HepG2 (cell line): ENCODE measurements around the gene TLCD1. TPM values are rescaled to one million over a fixed set of nuclear protein-coding genes. Genes with fewer than 3 reads are reported as not detected.

Experiments
- CHCHD3 ChIP-seq: sonication (generic); formaldehyde crosslinking; IDR thresholded peaks from 2 replicates; pipeline ENCODE4 v1.8.0; 2022; ENCODE audit warnings: mild to moderate bottlenecking, missing genetic modification reagents, moderate library complexity
- ERF ChIP-seq: IDR thresholded peaks from 2 replicates; pipeline ENCODE4 v1.6.1; 2018; ENCODE audit warnings: missing biosample characterization, missing genetic modification reagents
- EZH2 ChIP-seq: conservative IDR thresholded peaks from 2 replicates; pipeline ENCODE4 v1.6.1; 2012; ENCODE audit warnings: mild to moderate bottlenecking, low read depth, low read length, moderate library complexity
- GABPA ChIP-seq, 2 experiments: IDR thresholded peaks; 2 replicates each; pipeline ENCODE4 v1.6.1; 2011 to 2016; ENCODE audit warnings: low read depth in 2 of 2, low read length in 1 of 2, missing biosample characterization in 1 of 2, missing genetic modification characterization in 1 of 2
- HOXA3 ChIP-seq: sonication (generic); formaldehyde crosslinking; IDR thresholded peaks from 2 replicates; pipeline ENCODE4 v1.5.0; 2020; ENCODE audit warnings: missing genetic modification reagents
- IKZF4 ChIP-seq: sonication (generic); formaldehyde crosslinking; IDR thresholded peaks from 2 replicates; pipeline ENCODE4 v1.5.1; 2020; ENCODE audit warnings: borderline replicate concordance, mild to moderate bottlenecking, low read depth, missing genetic modification reagents; ENCODE audit errors: not compliant biosample characterization
- MBD4 ChIP-seq: IDR thresholded peaks from 2 replicates; pipeline ENCODE4 v1.6.1; 2012; ENCODE audit warnings: low read length, inconsistent platforms, borderline replicate concordance
- MEF2D ChIP-seq: sonication (generic); formaldehyde crosslinking; IDR thresholded peaks from 2 replicates; pipeline ENCODE4 v1.5.1; 2020; ENCODE audit warnings: mild to moderate bottlenecking, missing genetic modification reagents
- MYNN ChIP-seq: sonication (generic); formaldehyde crosslinking; IDR thresholded peaks from 2 replicates; pipeline ENCODE4 v1.4.0; 2020; ENCODE audit warnings: mild to moderate bottlenecking, low read depth, missing genetic modification reagents
- RAD21 ChIP-seq: fragments of 450-650 bp; formaldehyde crosslinking; IDR thresholded peaks from 2 replicates; pipeline ENCODE4 v1.5.0; 2020; ENCODE audit warnings: mild to moderate bottlenecking
- RFXANK ChIP-seq: IDR thresholded peaks from 2 replicates; pipeline ENCODE4 v1.6.1; 2016
- SNAPC2 ChIP-seq: sonication (generic); formaldehyde crosslinking; IDR thresholded peaks from 2 replicates; pipeline ENCODE4 v1.8.1; 2022; ENCODE audit warnings: mild to moderate bottlenecking, missing genetic modification reagents
- YEATS4 ChIP-seq: sonication (generic); formaldehyde crosslinking; IDR thresholded peaks from 2 replicates; pipeline ENCODE4 v1.4.0; 2020; ENCODE audit warnings: missing genetic modification reagents, borderline replicate concordance
- ZFY ChIP-seq: sonication (generic); formaldehyde crosslinking; IDR thresholded peaks from 2 replicates; pipeline ENCODE4 v1.4.0; 2020; ENCODE audit warnings: missing genetic modification reagents
- ZNF207 ChIP-seq: fragments of 450-650 bp; IDR thresholded peaks from 2 replicates; pipeline ENCODE4 v1.6.1; 2016; ENCODE audit warnings: antibody characterized with exemption, borderline replicate concordance
- ZNF230 ChIP-seq: sonication (generic); formaldehyde crosslinking; IDR thresholded peaks from 2 replicates; pipeline ENCODE4 v1.4.0; 2020; ENCODE audit warnings: mild to moderate bottlenecking, missing genetic modification reagents
- ZNF232 ChIP-seq: sonication (generic); formaldehyde crosslinking; IDR thresholded peaks from 2 replicates; pipeline ENCODE4 v1.4.0; 2020; ENCODE audit warnings: missing genetic modification reagents, borderline replicate concordance
- ZNF431 ChIP-seq: sonication (generic); formaldehyde crosslinking; IDR thresholded peaks from 2 replicates; pipeline ENCODE4 v1.9.0; 2022; ENCODE audit warnings: missing genetic modification reagents, low read depth, mild to moderate bottlenecking, borderline replicate concordance
- ZNF644 ChIP-seq: IDR thresholded peaks from 2 replicates; pipeline ENCODE4 v1.6.1; 2016; ENCODE audit warnings: low read depth
- ZNF777 ChIP-seq: sonication (generic); formaldehyde crosslinking; IDR thresholded peaks from 2 replicates; pipeline ENCODE4 v1.4.0; 2020; ENCODE audit warnings: missing genetic modification reagents
- ZNF839 ChIP-seq: sonication (generic); formaldehyde crosslinking; IDR thresholded peaks from 2 replicates; pipeline ENCODE4 v1.4.0; 2020; ENCODE audit warnings: missing genetic modification reagents, mild to moderate bottlenecking, borderline replicate concordance
- ZNF878 ChIP-seq: sonication (generic); formaldehyde crosslinking; IDR thresholded peaks from 2 replicates; pipeline ENCODE4 v1.8.1; 2023; ENCODE audit warnings: mild to moderate bottlenecking, missing genetic modification reagents, moderate library complexity
- ZSCAN9 ChIP-seq: IDR thresholded peaks from 2 replicates; pipeline ENCODE4 v1.6.1; 2016; ENCODE audit warnings: borderline replicate concordance
- polyA plus RNA-seq, 8 experiments: library from polyadenylated mRNA; depleted of rRNA in 3 of 8; stranded (reverse) in 7 of 8; unstranded in 1 of 8; fragments of >200 nt; fragmentation: Illumina TruSeq in 4 of 8; extraction: Trizol in 4 of 8; gene quantifications; 2 replicates each; pipeline versions ENCODE4 v1.2.1 to v1.2.3, GENCODE V29; 2011 to 2016; ENCODE audit warnings: low read depth in 4 of 8, missing spikeins in 1 of 8, mixed read lengths in 1 of 8; ENCODE audit not compliant: insufficient read depth in 1 of 8
- total RNA-seq, 5 experiments: library from RNA; depleted of rRNA; stranded (reverse); fragments of >200 nt; fragmentation: Illumina TruSeq; extraction: Trizol; gene quantifications; 2 replicates each; pipeline ENCODE4 v1.2.3, GENCODE V29; 2016; ENCODE audit warnings: low read depth in 1 of 5
- TF ChIP-seq, protein P1 (sequence below): sonication (generic); formaldehyde crosslinking; IDR thresholded peaks from 2 replicates; pipeline ENCODE4 v1.5.0; 2020; ENCODE audit warnings: mild to moderate bottlenecking, missing genetic modification reagents, moderate library complexity
- TF ChIP-seq, protein P2 (sequence below): sonication (generic); formaldehyde crosslinking; IDR thresholded peaks from 2 replicates; pipeline ENCODE4 v1.4.0; 2020; ENCODE audit warnings: missing genetic modification reagents, borderline replicate concordance
- TF ChIP-seq, protein P3 (sequence below): IDR thresholded peaks from 2 replicates; pipeline ENCODE4 v1.6.1; 2016; ENCODE audit warnings: control low read depth
- TF ChIP-seq, protein P4 (sequence below): sonication (generic); formaldehyde crosslinking; IDR thresholded peaks from 2 replicates; pipeline ENCODE4 v1.5.0; 2020; ENCODE audit warnings: missing genetic modification reagents, mild to moderate bottlenecking, borderline replicate concordance

TLCD1 gene
- total and polyA plus RNA-seq, 2 of the 13 experiments (the other 11 are each of a cell fraction or from before 2014, with no cell fraction given), result 14.9 to 19.6 TPM

DNA sequence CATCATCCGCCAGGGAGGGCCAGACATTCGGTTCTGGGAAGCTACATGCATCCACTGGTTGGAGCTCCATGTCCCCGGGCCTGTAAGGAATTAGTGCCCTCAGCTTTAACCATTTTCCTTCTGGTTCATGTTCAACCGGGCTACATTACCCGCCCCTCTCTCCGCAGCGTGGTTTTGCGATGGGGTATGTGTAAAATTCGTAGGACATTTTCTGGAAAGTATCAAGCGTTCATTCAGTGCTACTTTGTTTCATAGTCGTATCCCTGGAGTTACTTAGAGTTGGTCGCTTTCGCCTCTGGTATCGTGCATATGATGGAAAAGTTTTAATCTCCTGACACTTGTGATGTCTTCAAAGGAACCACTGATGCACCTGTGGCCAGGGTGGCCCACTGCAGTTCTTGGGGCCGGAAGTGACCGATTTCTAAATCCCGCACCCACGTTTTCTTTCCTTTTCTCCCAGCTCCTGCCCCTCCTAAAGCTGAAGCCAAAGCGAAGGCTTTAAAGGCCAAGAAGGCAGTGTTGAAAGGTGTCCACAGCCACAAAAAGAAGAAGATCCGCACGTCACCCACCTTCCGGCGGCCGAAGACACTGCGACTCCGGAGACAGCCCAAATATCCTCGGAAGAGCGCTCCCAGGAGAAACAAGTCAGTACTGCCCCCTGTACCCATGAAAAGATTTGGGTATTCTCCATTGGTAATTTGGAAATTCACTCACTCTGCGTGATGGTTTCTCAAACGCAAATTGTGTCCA is 5.6 kb downstream of the TLCD1 start (continued):
- TF ChIP-seq MYNN (CRISPR knock-in tag), result 0 out of 2 replicates have a peak, but pooled peaks have one; percentile 18
- no peak for TF ChIP-seq ZNF878
- TF ChIP-seq ERF (CRISPR knock-in tag), result no peak
- no peak for TF ChIP-seq GABPA (IDR thresholded peaks at IDR 0.05; ENCODE audit: low read depth, low read length)
- TF ChIP-seq GABPA (CRISPR knock-in tag; IDR thresholded peaks at IDR 0.05; ENCODE audit: low read depth), result no peak
- TF ChIP-seq RAD21 (CRISPR knock-in tag), result no peak; the same call in 1 of the 2 replicates
- no peak for TF ChIP-seq RFXANK (CRISPR knock-in tag)
- TF ChIP-seq, protein P1, sequence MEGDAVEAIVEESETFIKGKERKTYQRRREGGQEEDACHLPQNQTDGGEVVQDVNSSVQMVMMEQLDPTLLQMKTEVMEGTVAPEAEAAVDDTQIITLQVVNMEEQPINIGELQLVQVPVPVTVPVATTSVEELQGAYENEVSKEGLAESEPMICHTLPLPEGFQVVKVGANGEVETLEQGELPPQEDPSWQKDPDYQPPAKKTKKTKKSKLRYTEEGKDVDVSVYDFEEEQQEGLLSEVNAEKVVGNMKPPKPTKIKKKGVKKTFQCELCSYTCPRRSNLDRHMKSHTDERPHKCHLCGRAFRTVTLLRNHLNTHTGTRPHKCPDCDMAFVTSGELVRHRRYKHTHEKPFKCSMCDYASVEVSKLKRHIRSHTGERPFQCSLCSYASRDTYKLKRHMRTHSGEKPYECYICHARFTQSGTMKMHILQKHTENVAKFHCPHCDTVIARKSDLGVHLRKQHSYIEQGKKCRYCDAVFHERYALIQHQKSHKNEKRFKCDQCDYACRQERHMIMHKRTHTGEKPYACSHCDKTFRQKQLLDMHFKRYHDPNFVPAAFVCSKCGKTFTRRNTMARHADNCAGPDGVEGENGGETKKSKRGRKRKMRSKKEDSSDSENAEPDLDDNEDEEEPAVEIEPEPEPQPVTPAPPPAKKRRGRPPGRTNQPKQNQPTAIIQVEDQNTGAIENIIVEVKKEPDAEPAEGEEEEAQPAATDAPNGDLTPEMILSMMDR (CRISPR knock-in tag), result no peak
- TF ChIP-seq ZNF777 (CRISPR knock-in tag), result no peak
- TF ChIP-seq ZNF207, result no peak
- no peak for TF ChIP-seq EZH2
- 0 out of 2 replicates have a peak, but pooled peaks have one; percentile 0 for TF ChIP-seq YEATS4 (CRISPR knock-in tag)
- TF ChIP-seq SNAPC2 (CRISPR knock-in tag), result no peak
- TF ChIP-seq MEF2D, result no peak
- no peak for TF ChIP-seq CHCHD3 (CRISPR knock-in tag)
- TF ChIP-seq, protein P2, sequence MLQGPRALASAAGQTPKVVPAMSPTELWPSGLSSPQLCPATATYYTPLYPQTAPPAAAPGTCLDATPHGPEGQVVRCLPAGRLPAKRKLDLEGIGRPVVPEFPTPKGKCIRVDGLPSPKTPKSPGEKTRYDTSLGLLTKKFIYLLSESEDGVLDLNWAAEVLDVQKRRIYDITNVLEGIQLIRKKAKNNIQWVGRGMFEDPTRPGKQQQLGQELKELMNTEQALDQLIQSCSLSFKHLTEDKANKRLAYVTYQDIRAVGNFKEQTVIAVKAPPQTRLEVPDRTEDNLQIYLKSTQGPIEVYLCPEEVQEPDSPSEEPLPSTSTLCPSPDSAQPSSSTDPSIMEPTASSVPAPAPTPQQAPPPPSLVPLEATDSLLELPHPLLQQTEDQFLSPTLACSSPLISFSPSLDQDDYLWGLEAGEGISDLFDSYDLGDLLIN (CRISPR knock-in tag), result no peak
- TF ChIP-seq IKZF4, result no peak
- TF ChIP-seq HOXA3, result no peak
- no peak; the same call in 1 of the 2 replicates for TF ChIP-seq ZNF232 (CRISPR knock-in tag)
- TF ChIP-seq, protein P3, sequence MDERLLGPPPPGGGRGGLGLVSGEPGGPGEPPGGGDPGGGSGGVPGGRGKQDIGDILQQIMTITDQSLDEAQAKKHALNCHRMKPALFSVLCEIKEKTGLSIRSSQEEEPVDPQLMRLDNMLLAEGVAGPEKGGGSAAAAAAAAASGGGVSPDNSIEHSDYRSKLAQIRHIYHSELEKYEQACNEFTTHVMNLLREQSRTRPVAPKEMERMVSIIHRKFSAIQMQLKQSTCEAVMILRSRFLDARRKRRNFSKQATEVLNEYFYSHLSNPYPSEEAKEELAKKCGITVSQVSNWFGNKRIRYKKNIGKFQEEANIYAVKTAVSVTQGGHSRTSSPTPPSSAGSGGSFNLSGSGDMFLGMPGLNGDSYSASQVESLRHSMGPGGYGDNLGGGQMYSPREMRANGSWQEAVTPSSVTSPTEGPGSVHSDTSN (CRISPR knock-in tag), result no peak
- TF ChIP-seq ZNF644 (CRISPR knock-in tag), result no peak
- TF ChIP-seq ZNF230 (CRISPR knock-in tag), result no peak
- TF ChIP-seq ZSCAN9 (CRISPR knock-in tag), result no peak
- no peak for TF ChIP-seq ZNF431 (CRISPR knock-in tag)
- TF ChIP-seq, protein P4, sequence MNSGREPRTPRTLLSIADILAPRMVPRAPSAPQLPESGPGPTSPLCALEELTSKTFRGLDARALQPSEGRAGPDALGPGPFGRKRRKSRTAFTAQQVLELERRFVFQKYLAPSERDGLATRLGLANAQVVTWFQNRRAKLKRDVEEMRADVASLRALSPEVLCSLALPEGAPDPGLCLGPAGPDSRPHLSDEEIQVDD, result no peak
- peak; percentile 7; the same call in 1 of the 2 replicates for TF ChIP-seq ZFY (CRISPR knock-in tag)
- TF ChIP-seq ZNF839 (CRISPR knock-in tag), result no peak
- no peak for TF ChIP-seq MBD4
